Esophagus (tissue), 2 donors: ENCODE results near the gene YJU2. TPM values are rescaled to one million over a fixed set of nuclear protein-coding genes. Genes with fewer than 3 reads are reported as not detected.
"Not testable (repeated sequence)": the region's sequence is repeated elsewhere in the genome, so short reads cannot be mapped to it uniquely, and the experiment has no call there.

Experiments used
- H3K27ac ChIP-seq, 2 donors: one replicate each; pipeline ENCODE4 v1.5.1; 2013; ENCODE audit warnings: low read depth in 2 of 2, mild to moderate bottlenecking in 2 of 2, inconsistent platforms in 1 of 2, low read length in 1 of 2, moderate library complexity in 1 of 2
- H3K27me3 ChIP-seq, 2 donors: one replicate each; pipeline ENCODE4 v1.6.1; 2013; ENCODE audit warnings: low read length in 2 of 2, control low read depth in 1 of 2, mild to moderate bottlenecking in 1 of 2; ENCODE audit not compliant: insufficient read depth in 2 of 2, control insufficient read depth in 1 of 2
- H3K36me3 ChIP-seq, 2 donors: one replicate each; pipeline ENCODE4 v1.6.1; 2013; ENCODE audit warnings: low read length in 1 of 2; ENCODE audit not compliant: control insufficient read depth in 2 of 2, insufficient read depth in 2 of 2
- H3K4me1 ChIP-seq, 2 donors: one replicate each; pipeline ENCODE4 v1.6.1; 2013; ENCODE audit warnings: low read length in 1 of 2; ENCODE audit not compliant: control insufficient read depth in 2 of 2, insufficient read depth in 2 of 2
- H3K4me3 ChIP-seq, 2 donors: one replicate each; pipeline ENCODE4 v1.5.1; 2013; ENCODE audit warnings: low read length in 2 of 2, mild to moderate bottlenecking in 2 of 2, low read depth in 1 of 2, moderate library complexity in 1 of 2
- H3K9me3 ChIP-seq, 2 donors: one replicate each; pipeline ENCODE4 v1.6.1; 2013; ENCODE audit warnings: mild to moderate bottlenecking in 2 of 2, low read depth in 1 of 2, low read length in 1 of 2, moderate library complexity in 1 of 2; ENCODE audit not compliant: control insufficient read depth in 2 of 2, insufficient read depth in 1 of 2
- WGBS, 2 donors: extraction: QIAGEN DNeasy Blood & Tissue Kit; methylation state at CpG; one replicate each; pipeline ENCODE4 v1.1.7; 2013; 5-methylcytosine and 5-hydroxymethylcytosine counted together
- polyA plus RNA-seq, 2 donors: library from polyadenylated mRNA; stranded (reverse); fragments of 200-250 nt; gene quantifications; one replicate each; pipeline ENCODE4 v1.2.3, GENCODE V29; 2013
- donor health status: healthy with polysubstance abuse.
- donor health status: Bipolar disorder and iron deficiency.

YJU2 gene
- polyA plus RNA-seq, 2 donors, result 25.9 to 27.7 TPM

DNA sequence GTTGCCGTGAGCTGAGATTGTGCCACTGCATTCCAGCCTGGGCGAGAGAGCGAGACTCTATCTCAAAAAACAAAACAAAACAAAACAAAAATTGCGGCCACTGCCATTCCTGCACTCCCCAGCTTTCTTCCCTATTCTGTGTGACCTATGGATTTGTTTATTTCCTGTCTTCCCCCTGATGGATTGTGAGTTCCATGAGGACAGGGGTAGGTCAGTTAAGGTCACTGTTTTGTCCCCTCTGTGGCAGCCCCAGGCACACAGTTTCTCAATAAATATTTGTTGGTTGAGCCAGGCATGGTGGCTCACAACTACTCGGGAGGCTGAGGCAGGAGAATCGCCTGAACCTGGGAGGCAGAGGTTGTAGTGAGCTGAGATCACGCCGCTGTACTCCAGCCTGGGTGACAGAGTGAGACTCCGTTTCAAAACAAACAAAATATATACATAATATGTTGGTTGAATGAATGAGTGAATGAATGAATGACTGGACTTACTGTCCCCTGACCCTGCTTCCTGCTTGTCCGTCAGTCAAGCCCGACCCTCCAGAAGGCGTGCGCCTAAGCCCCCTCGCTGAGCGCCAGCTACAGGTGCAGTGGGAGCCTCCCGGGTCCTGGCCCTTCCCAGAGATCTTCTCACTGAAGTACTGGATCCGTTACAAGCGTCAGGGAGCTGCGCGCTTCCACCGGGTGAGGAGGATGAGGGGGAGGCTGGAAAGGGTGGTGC, 12.6 kb upstream of the YJU2 start:
- no peaks in the 10 kb centered on the region for H3K27me3 ChIP-seq
- 42 to 44% methylated on average over 21 of the region's 21 CpGs for WGBS, 2 donors

DNA sequence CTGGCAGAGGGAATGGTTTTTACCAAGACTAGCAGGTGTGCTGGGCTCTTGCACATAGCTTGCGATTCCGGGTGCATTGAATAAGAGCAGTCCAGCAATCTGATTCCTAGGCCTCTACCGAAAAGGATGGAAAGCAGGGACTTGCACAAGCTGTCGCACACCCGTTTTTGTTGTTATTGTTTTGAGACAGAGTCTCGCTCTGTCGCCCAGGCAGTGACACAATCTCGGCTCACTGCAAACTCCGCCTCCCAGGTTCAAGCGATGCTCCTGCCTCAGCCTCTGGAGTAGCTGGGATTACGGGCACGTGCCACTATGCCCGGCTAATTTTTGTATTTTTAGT, 12.0 kb upstream of the YJU2 start:
- Histone ChIP-seq H3K9me3 (no peaks in the 10 kb centered on the region), H3K27ac (no peak overlapping the region), H3K4me3 (no peak overlapping the region), H3K36me3 (no peaks in the 10 kb centered on the region), H3K4me1 (no peaks in the 10 kb centered on the region), H3K27me3 (no peaks in the 10 kb centered on the region)
- WGBS, 2 donors, result 70 to 71% methylated on average over 13 of the region's 13 CpGs

More for the DNA sequence above, 12.6 kb upstream of the YJU2 start:
- H3K4me1 ChIP-seq, result no peaks in the 10 kb centered on the region
- no peaks in the 10 kb centered on the region for H3K36me3 ChIP-seq
- no peak overlapping the region for H3K27ac ChIP-seq
- H3K4me3 ChIP-seq, result no peak overlapping the region
- no peaks in the 10 kb centered on the region for H3K9me3 ChIP-seq

DNA sequence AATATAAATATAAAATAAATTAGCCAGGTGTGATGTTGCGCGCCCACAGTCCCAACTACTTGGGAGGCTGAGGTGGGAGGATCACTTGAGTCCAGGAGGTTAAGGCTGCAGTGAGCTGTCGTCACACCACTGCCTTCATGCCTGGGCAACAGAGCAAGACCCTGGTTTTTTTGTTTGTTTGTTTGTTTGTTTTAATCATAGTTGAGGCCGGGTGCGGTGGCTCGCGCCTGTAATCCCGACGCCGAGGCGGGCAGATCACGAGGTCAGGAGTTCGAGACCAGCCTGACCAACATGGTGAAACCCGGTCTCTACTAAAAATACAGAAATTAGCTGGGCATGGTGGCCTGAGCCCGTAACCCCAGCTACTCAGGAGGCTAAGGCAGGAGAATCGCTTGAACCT, 9.4 kb upstream of the YJU2 start:
- WGBS, 2 donors, result 90 to 92% methylated on average over 16 of the region's 16 CpGs
- H3K4me3 ChIP-seq, H3K4me1 ChIP-seq, H3K27ac ChIP-seq, H3K27me3 ChIP-seq, H3K36me3 ChIP-seq, H3K9me3 ChIP-seq: not testable (repeated sequence)

DNA sequence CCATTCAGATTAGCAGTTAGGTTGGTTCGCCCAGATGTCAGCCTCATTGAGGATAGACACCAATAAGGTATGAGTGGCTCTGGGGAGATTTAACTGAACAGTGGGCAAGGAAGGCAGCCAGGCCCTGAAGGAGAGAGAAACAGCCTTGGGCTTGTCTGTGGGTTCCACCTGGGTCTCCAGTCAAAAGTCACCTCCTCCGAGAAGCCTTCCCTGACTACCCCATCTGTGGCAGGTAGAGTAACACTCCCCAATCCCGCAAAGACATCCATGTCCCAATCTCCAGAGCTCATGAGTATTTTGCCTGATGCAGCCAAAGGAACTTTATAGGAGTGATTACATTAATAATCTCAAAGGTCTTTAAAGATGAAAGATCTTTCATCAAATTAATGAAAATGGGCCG, 8.0 kb upstream of the YJU2 start:
- Histone ChIP-seq H3K4me3 (no peak overlapping the region), H3K27ac (no peak overlapping the region), H3K27me3 (no peaks in the 10 kb centered on the region), H3K4me1 (no peaks in the 10 kb centered on the region), H3K9me3 (no peaks in the 10 kb centered on the region), H3K36me3 (no peaks in the 10 kb centered on the region)
- 84 to 87% methylated on average over 4 of the region's 4 CpGs for WGBS, 2 donors

DNA sequence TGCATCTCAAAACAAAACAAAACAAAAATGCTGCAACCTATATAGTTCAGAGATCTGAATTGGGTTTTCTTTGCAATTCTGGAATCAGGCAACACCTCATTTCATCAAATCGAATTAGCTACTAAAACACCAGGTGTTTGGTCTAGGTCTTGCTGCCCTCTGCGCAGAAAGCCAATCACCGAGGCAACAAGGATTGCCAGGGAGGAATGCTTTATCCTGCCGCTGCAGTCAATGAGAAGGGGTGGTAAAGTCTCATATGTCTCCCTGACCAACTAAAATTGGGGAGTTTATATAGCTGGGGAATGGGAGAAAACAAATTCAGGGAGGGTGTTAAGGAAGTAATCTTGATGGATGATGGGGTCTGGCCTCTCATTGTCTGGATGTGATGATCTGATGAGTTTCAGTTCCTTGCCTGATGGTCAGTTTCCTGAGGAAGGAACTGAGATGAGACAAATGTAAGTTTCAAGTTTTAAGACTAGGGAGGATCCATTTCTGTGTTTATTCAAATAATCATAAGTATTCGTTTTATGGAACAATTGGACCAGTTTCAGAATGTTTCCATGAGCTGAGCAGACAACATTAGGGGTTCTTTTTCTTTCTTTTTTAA, 5.0 kb upstream of the YJU2 start:
- Histone ChIP-seq H3K27me3 (no peaks in the 10 kb centered on the region), H3K36me3 (no peaks in the 10 kb centered on the region), H3K9me3 (no peaks in the 10 kb centered on the region), H3K4me1 (no peaks in the 10 kb centered on the region), H3K4me3 (no peak overlapping the region), H3K27ac (no peak overlapping the region)
- 72 to 74% methylated on average over 5 of the region's 5 CpGs for WGBS, 2 donors

DNA sequence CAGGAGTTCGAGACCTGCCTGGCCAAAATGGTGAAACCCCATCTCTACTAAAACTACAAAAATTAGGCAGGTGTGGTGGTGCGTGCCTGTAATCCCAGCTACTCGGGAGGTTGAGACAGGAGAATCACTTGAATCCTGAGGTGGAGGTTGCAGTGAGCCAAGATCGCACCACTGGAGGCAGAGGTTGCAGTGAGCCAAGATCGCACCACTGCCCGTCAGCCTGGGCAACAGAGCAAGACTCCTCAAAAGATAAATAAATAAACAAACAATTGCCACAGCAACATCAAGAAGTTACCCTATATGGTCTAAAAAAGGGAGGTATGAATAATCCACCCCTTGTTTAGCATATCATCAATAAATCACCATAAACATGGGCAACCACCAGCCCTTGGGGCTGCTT, 942 bp upstream of the YJU2 start:
- not testable (repeated sequence) for H3K9me3 ChIP-seq, H3K4me1 ChIP-seq, H3K27me3 ChIP-seq, H3K4me3 ChIP-seq, H3K27ac ChIP-seq
- H3K36me3 ChIP-seq, result peaks cover 7 to 19% of the 10 kb centered on the region in 2 donors
- 97 to 99% methylated on average over 6 of the region's 6 CpGs for WGBS, 2 donors

DNA sequence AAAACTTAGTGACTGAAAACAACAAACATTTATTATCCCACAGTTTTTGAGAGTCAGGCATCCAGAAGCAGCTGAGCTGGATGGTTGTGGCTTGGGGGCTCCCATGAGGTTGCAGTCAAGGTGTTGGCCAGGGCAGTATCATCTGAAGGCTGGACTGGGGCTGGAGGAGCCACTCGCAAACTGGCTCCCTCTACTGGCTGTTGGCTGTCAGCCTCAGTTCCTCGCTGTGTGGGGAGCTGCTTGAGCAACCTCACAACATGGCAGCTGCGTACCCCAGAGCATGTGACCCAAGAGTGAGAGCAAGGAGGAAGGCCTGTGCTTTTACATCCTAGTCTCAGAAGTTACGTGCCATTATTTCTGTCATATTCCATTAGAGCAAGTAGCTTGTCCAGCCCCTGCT, 9.7 kb downstream of the YJU2 start:
- no peaks in the 10 kb centered on the region for H3K4me1 ChIP-seq
- no peak overlapping the region for H3K4me3 ChIP-seq
- peaks cover 0 to 6% of the 10 kb centered on the region in 2 donors for H3K9me3 ChIP-seq
- WGBS, 2 donors, result 97 to 99% methylated on average over 4 of the region's 4 CpGs
- no peaks in the 10 kb centered on the region for H3K27me3 ChIP-seq
- H3K27ac ChIP-seq, result no peak overlapping the region
- H3K36me3 ChIP-seq, result peaks cover 20 to 50% of the 10 kb centered on the region in 2 donors

DNA sequence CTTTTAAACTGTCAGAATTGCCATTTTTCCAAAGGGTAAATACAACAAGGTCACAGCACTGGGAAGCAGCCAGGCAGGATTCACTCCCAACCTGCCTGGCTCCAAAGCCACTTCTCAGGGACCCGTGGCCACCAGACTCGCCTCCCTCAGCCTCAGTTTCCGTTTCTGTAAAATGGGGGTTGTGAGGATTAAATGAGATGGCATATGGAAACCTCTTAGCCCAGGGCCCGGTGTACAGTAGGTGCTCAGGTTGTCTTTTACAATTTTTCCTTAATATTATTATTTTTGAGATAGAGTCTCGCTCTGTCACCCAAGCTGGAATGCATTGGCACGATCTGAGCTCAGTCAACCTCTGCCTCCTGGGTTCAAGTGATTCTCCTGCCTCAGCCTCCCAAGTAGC, 10.1 kb downstream of the YJU2 start:
- Histone ChIP-seq H3K4me3 (no peak overlapping the region), H3K27ac (no peak overlapping the region), H3K9me3 (peaks cover 0 to 6% of the 10 kb centered on the region in 2 donors), H3K27me3 (no peaks in the 10 kb centered on the region), H3K4me1 (no peaks in the 10 kb centered on the region), H3K36me3 (peaks cover 20 to 52% of the 10 kb centered on the region in 2 donors)
- WGBS, 2 donors, result 89 to 97% methylated on average over 6 of the region's 6 CpGs

DNA sequence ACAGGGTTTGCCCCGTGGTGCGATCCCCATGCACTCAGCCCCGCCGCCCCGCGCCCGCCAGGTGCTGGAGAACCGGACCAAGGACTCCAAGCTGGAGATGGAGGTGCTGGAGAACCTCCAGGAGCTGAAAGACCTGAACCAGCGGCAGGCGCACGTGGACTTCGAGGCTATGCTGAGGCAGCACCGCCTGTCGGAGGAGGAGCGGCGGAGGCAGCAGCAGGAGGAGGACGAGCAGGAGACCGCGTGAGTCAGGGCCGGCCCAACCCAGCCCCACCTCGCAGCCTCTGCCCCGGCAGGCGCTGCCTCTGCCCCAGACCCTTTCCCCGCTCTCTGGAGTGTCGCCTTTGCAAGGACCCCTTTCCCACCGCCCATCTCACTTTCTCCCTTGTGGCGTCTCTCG, 11.3 kb downstream of the YJU2 start:
- 94 to 96% methylated on average over 27 to 28 of the region's 28 CpGs for whole genome bisulfite sequencing, 2 donors
- H3K9me3 ChIP-seq, result peaks cover 0 to 6% of the 10 kb centered on the region in 2 donors
- no peak overlapping the region for H3K27ac ChIP-seq
- no peaks in the 10 kb centered on the region for H3K27me3 ChIP-seq
- no peak overlapping the region for H3K4me3 ChIP-seq
- peaks cover 17 to 54% of the 10 kb centered on the region in 2 donors for H3K36me3 ChIP-seq
- H3K4me1 ChIP-seq, result no peaks in the 10 kb centered on the region

DNA sequence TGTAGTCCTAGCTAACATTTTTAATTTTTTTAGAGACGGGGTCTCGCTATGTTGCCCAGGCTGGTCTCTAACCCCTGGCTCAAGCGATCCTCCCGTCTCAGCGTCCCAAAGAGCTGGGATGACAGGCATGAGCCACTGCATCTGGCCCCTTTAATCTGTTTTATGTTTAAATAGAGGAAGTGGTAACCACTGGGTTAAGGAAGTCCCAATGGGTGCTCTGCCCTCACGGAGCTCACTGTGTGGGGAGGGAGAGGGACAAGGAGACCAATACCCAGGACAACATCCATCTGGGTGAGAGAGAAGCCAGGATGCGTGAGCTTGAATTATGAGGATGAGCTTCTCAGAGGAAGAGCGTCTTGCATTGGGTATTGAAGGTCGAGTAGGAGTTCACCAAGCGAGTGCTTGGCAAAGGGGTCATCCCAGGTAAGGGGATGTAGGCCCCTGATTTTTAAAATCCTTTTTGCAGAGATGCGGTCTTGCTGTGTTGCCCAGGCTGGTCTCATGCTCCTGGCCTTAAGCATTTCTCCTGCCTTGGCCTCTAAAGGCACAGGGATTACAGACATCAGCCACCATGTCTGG, 13.8 kb downstream of the YJU2 start:
- Histone ChIP-seq H3K27me3 (no peaks in the 10 kb centered on the region), H3K4me1 (no peaks in the 10 kb centered on the region), H3K36me3 (peaks cover 9 to 49% of the 10 kb centered on the region in 2 donors), H3K4me3 (no peak overlapping the region), H3K27ac (no peak overlapping the region), H3K9me3 (peaks cover 0 to 6% of the 10 kb centered on the region in 2 donors)
- WGBS, 2 donors, result 90 to 94% methylated on average over 11 of the region's 11 CpGs
